GM12878 (cell line): ENCODE measurements around the gene ARAP1. TPM values are rescaled to one million over a fixed set of nuclear protein-coding genes. Genes with fewer than 3 reads are reported as not detected.

Experiments used
- BACH1 ChIP-seq: fragments of 450-650 bp; IDR thresholded peaks from 2 replicates; pipeline ENCODE4 v1.6.1; 2017; ENCODE audit warnings: mild to moderate bottlenecking, borderline replicate concordance
- CBX5 ChIP-seq: sonication (generic); IDR thresholded peaks from 2 replicates; pipeline ENCODE4 v1.6.1; 2016; ENCODE audit warnings: low read depth, moderate library complexity, mild to moderate bottlenecking, inconsistent platforms
- CEBPB ChIP-seq, 2 experiments: fragments of 150-350 bp in 1 of 2; IDR thresholded peaks; 2 replicates each; pipeline ENCODE4 v1.6.1; 2012 to 2014; ENCODE audit warnings: low read depth in 2 of 2, low read length in 2 of 2, borderline replicate concordance in 1 of 2, inconsistent platforms in 1 of 2
- CHD2 ChIP-seq: IDR thresholded peaks from 2 replicates; pipeline ENCODE4 v1.6.1; 2011; ENCODE audit warnings: low read depth, low read length, improper control_type of control experiment, borderline replicate concordance
- FOS ChIP-seq: IDR thresholded peaks from 3 replicates; pipeline ENCODE4 v1.6.1; 2011; ENCODE audit warnings: borderline replicate concordance; ENCODE audit not compliant: insufficient read length; ENCODE audit errors: extremely low read depth
- HCFC1 ChIP-seq: fragments of 150-350 bp; IDR thresholded peaks from 2 replicates; pipeline ENCODE4 v1.6.1; 2014; ENCODE audit warnings: low read length
- JUND ChIP-seq: IDR thresholded peaks from 2 replicates; pipeline ENCODE4 v1.6.1; 2012; ENCODE audit warnings: low read depth, mild to moderate bottlenecking, low read length, improper control_type of control experiment, moderate library complexity
- MEF2A ChIP-seq: IDR thresholded peaks from 2 replicates; pipeline ENCODE4 v1.6.1; 2011; ENCODE audit warnings: low read depth, mild to moderate bottlenecking, low read length, moderate library complexity; ENCODE audit not compliant: insufficient read depth
- NR2C2 ChIP-seq: IDR thresholded peaks from 2 replicates; pipeline ENCODE4 v1.6.1; 2011; ENCODE audit warnings: borderline replicate concordance, low read depth; ENCODE audit not compliant: control insufficient read depth, insufficient read length
- PAX5 ChIP-seq: IDR thresholded peaks from 2 replicates; pipeline ENCODE4 v1.6.1; 2011; ENCODE audit warnings: low read depth, low read length, borderline replicate concordance
- POLR2AphosphoS2 ChIP-seq: IDR thresholded peaks from 2 replicates; pipeline ENCODE4 v1.6.1; 2011; ENCODE audit warnings: low read depth, mild to moderate bottlenecking, low read length, improper control_type of control experiment, moderate library complexity
- RUNX3 ChIP-seq: IDR thresholded peaks from 2 replicates; pipeline ENCODE4 v1.6.1; 2012; ENCODE audit warnings: low read length, inconsistent platforms
- STAT3 ChIP-seq: IDR thresholded peaks from 2 replicates; pipeline ENCODE4 v1.6.1; 2011; ENCODE audit warnings: low read depth, low read length, improper control_type of control experiment
- TAF1 ChIP-seq: IDR thresholded peaks from 2 replicates; pipeline ENCODE4 v1.6.1; 2011; ENCODE audit warnings: mild to moderate bottlenecking, low read depth, low read length, borderline replicate concordance
- TCF7 ChIP-seq: IDR thresholded peaks from 2 replicates; pipeline ENCODE4 v1.6.1; 2014; ENCODE audit warnings: antibody characterized with exemption, borderline replicate concordance
- ZBED1 ChIP-seq: IDR thresholded peaks from 2 replicates; pipeline ENCODE4 v1.6.1; 2016; ENCODE audit warnings: borderline replicate concordance
- ZNF24 ChIP-seq: fragments of 450-650 bp; IDR thresholded peaks from 2 replicates; pipeline ENCODE4 v1.6.1; 2017; ENCODE audit warnings: antibody characterized with exemption, mild to moderate bottlenecking
- ZNF384 ChIP-seq: IDR thresholded peaks from 2 replicates; pipeline ENCODE4 v1.6.1; 2012; ENCODE audit warnings: low read depth, mild to moderate bottlenecking, low read length, improper control_type of control experiment, borderline replicate concordance
- polyA plus RNA-seq, 11 experiments: library from polyadenylated mRNA; depleted of rRNA in 4 of 11; unstranded in 6 of 11; stranded (reverse) in 5 of 11; fragments of >200 nt; fragmentation: Nextera tagmentation in 4 of 11; fragmentation: Illumina TruSeq in 1 of 11; extraction: Ambion mirVana in 4 of 11; extraction: Trizol in 1 of 11; gene quantifications; 1 replicate in 1 of 11; 2 replicates in 10 of 11; pipeline versions ENCODE4 v1.2.1 to v1.2.3, GENCODE V29; 2011 to 2016; ENCODE audit warnings: inconsistent platforms in 2 of 11, missing spikeins in 2 of 11, low read depth in 1 of 11
- total RNA-seq, 4 experiments: library from RNA; depleted of rRNA in 3 of 4; stranded (reverse); fragments of >200 nt in 3 of 4; fragmentation: Illumina TruSeq in 1 of 4; extraction: Trizol in 1 of 4; gene quantifications; 2 replicates each; pipeline versions ENCODE4 v1.2.1 to v1.2.3, GENCODE V29; 2013 to 2021
- TF ChIP-seq, protein P1 (sequence below): IDR thresholded peaks from 2 replicates; pipeline ENCODE4 v1.6.1; 2011; ENCODE audit warnings: low read depth, low read length, improper control_type of control experiment, borderline replicate concordance
- TF ChIP-seq, protein P2 (sequence below): IDR thresholded peaks from 2 replicates; pipeline ENCODE4 v1.6.1; 2012; ENCODE audit warnings: low read depth, low read length, improper control_type of control experiment
- TF ChIP-seq, protein P3 (sequence below): fragments of 450-650 bp; formaldehyde crosslinking; IDR thresholded peaks from 2 replicates; pipeline ENCODE4 v1.4.0; 2020; ENCODE audit warnings: mild to moderate bottlenecking, moderate library complexity

Gene ARAP1
- total and polyA plus RNA-seq, 10 of the 15 experiments (the other 5 are each of a cell fraction or from before 2014, with no cell fraction given), result 0.55 to 102 (median 51.0) TPM

DNA sequence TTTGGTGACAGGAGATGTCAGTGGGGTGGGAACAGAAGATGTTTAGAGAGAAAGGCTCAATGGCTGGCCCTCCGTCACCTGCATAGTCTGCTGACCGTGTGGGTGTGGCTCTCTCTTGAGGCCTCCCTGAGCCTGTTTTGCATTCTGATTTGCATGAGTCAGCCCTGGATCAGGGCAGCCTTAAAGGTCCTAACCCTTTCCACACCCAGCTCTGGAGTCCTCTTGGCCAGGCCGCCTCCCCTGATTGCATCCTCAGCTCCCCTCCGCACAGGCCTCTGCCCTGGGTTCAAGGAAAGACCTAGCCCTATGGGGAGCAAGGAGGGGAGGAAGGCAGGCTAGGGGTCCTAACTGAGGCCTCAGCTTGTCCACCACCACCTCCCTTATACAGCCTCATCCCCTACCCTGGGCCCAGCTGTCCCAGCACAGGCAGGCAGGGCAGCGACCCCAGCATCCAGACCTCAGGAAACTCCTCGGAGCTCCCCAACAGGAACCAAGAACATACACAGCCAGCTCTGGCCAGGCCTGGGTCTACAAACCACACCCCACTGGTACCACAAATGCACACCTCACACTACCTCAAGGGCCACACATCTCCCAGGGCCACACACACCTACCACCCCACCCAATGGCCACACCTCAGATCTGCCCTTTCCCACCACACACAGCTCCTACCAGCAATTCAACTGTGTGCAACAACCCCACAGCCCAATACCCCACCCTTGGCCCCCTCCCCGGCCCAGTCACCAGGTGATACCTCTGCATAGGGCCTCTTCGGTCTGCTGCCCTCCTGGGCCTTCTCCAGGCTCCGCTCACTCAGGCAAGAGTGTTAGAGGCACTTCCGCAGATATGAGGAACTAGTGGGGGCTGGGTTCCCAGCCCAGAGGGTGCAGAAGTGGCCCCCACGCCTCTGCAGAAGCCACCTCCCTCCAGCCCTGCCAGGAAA is 13.7 kb downstream of the ARAP1 start (continued):
- TF ChIP-seq CBX5 (no peak), ZNF384 (no peak), POLR2AphosphoS2 (no peak; the same call in 1 of the 2 replicates), TAF1 (peak; percentile 11; the same call in 1 of the 2 replicates), HCFC1 (no peak), CHD2 (peak; percentile 80), MEF2A (no peak), CEBPB (IDR thresholded peaks at IDR 0.05; ENCODE audit: borderline replicate concordance in 1 of 2, low read depth in 2 of 2, low read length in 2 of 2) (no peak), NR2C2 (no peak), TCF7 (no peak), ZBED1 (no peak), PAX5 (no peak; the same call in 1 of the 2 replicates), RUNX3 (no peak), ZNF24 (no peak), STAT3 (no peak), BACH1 (no peak), FOS (no peak), JUND (no peak)
- TF ChIP-seq, protein P1, sequence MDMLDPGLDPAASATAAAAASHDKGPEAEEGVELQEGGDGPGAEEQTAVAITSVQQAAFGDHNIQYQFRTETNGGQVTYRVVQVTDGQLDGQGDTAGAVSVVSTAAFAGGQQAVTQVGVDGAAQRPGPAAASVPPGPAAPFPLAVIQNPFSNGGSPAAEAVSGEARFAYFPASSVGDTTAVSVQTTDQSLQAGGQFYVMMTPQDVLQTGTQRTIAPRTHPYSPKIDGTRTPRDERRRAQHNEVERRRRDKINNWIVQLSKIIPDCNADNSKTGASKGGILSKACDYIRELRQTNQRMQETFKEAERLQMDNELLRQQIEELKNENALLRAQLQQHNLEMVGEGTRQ, result no peak
- TF ChIP-seq, protein P2, sequence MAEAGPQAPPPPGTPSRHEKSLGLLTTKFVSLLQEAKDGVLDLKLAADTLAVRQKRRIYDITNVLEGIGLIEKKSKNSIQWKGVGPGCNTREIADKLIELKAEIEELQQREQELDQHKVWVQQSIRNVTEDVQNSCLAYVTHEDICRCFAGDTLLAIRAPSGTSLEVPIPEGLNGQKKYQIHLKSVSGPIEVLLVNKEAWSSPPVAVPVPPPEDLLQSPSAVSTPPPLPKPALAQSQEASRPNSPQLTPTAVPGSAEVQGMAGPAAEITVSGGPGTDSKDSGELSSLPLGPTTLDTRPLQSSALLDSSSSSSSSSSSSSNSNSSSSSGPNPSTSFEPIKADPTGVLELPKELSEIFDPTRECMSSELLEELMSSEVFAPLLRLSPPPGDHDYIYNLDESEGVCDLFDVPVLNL, result no peak
- TF ChIP-seq, protein P3, sequence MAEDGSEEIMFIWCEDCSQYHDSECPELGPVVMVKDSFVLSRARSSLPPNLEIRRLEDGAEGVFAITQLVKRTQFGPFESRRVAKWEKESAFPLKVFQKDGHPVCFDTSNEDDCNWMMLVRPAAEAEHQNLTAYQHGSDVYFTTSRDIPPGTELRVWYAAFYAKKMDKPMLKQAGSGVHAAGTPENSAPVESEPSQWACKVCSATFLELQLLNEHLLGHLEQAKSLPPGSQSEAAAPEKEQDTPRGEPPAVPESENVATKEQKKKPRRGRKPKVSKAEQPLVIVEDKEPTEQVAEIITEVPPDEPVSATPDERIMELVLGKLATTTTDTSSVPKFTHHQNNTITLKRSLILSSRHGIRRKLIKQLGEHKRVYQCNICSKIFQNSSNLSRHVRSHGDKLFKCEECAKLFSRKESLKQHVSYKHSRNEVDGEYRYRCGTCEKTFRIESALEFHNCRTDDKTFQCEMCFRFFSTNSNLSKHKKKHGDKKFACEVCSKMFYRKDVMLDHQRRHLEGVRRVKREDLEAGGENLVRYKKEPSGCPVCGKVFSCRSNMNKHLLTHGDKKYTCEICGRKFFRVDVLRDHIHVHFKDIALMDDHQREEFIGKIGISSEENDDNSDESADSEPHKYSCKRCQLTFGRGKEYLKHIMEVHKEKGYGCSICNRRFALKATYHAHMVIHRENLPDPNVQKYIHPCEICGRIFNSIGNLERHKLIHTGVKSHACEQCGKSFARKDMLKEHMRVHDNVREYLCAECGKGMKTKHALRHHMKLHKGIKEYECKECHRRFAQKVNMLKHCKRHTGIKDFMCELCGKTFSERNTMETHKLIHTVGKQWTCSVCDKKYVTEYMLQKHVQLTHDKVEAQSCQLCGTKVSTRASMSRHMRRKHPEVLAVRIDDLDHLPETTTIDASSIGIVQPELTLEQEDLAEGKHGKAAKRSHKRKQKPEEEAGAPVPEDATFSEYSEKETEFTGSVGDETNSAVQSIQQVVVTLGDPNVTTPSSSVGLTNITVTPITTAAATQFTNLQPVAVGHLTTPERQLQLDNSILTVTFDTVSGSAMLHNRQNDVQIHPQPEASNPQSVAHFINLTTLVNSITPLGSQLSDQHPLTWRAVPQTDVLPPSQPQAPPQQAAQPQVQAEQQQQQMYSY, result no peak
